Body of pancreas (tissue), 4 donors: ENCODE results near the gene SAMMSON. TPM values are rescaled to one million over a fixed set of nuclear protein-coding genes. Genes with fewer than 3 reads are reported as not detected.

Experiments used
- ATAC-seq: fragments of 150-250 bp; one replicate; pipeline ENCODE4 v1.9.1; 2016
- DNase-seq, 4 donors: peaks; one replicate each; pipeline ENCODE4 v3.0.0-alpha.2; 2019
- H3K27ac ChIP-seq, 4 donors: fragments of 200-600 bp; sonication (generic); 1 replicate in 3 of 4; 2 replicates in 1 of 4; pipeline versions ENCODE4 v1.5.1 to v1.6.1; 2016 to 2019; ENCODE audit warnings: mild to moderate bottlenecking in 1 of 4, mixed read lengths in 1 of 4, moderate library complexity in 1 of 4
- H3K27me3 ChIP-seq, 2 donors: fragments of 200-600 bp; sonication (generic); one replicate each; pipeline ENCODE4 v1.6.0; 2016; ENCODE audit warnings: mild to moderate bottlenecking in 1 of 2
- H3K36me3 ChIP-seq, 2 donors: fragments of 200-600 bp; sonication (generic); replicated peaks in 1 of 2; 2 replicates each; pipeline ENCODE4 v1.5.1; 2016; ENCODE audit warnings: low read depth in 2 of 2; ENCODE audit not compliant: insufficient read depth in 1 of 2
- H3K4me1 ChIP-seq: fragments of 200-600 bp; sonication (generic); one replicate; pipeline ENCODE4 v1.6.0; 2016
- H3K4me3 ChIP-seq, 2 donors: fragments of 200-600 bp; sonication (generic); 1 replicate in 1 of 2; 2 replicates in 1 of 2; pipeline ENCODE4 v1.5.1; 2016 to 2019
- H3K9me3 ChIP-seq, 3 donors: fragments of 200-600 bp; sonication (generic); 1 replicate in 2 of 3; 2 replicates in 1 of 3; pipeline ENCODE4 v1.5.1; 2016
- CTCF ChIP-seq, 7 experiments: fragments of 450-650 bp in 4 of 7; fragments of 200-600 bp in 3 of 7; sonication (generic) in 3 of 7; IDR thresholded peaks; one replicate each; pipeline ENCODE4 v1.5.1; 2016 to 2019; ENCODE audit warnings: antibody characterized with exemption in 7 of 7
- POLR2A ChIP-seq, 3 donors: fragments of 450-650 bp; IDR thresholded peaks; one replicate each; pipeline ENCODE4 v1.6.1; 2016; ENCODE audit warnings: antibody characterized with exemption in 3 of 3, mild to moderate bottlenecking in 2 of 3
- WGBS, 2 donors: methylation state at CpG; one replicate each; pipeline ENCODE4 v1.1.5; 2017; 5-methylcytosine and 5-hydroxymethylcytosine counted together
- intact Hi-C: fragments of 100-400 bp; cut with DNase I; formaldehyde crosslinking; loops from one replicate; pipeline ENCODE4 v1.15.1; 2023
- total RNA-seq, 2 donors: library from RNA; depleted of rRNA; stranded (reverse); fragments of >200 nt; gene quantifications; one replicate each; pipeline ENCODE4 v1.1.0, GENCODE V29; 2016

SAMMSON gene
- total RNA-seq, 2 donors from 2014 or later = 2.1 TPM; not detected in 1

GRCh38 chr3:70097084-70097483 is 97.6 kb downstream of the SAMMSON start:
- no peak for ATAC-seq
- no peak overlapping the region for H3K4me3 ChIP-seq
- H3K4me1 ChIP-seq = no peaks in the 10 kb centered on the region
- H3K36me3 ChIP-seq = no peaks in the 10 kb centered on the region
- intact Hi-C loops = no loop called here
- TF ChIP-seq CTCF (IDR thresholded peaks at IDR 0.05) (no peak), POLR2A (IDR thresholded peaks at IDR 0.05) (no peak)
- DNase-seq = no peak
- no peak overlapping the region for H3K27ac ChIP-seq
- no peaks in the 10 kb centered on the region for H3K27me3 ChIP-seq
- WGBS, 2 donors = 97 to 100% methylated on average over 1 of the region's 1 CpG
- no peaks in the 10 kb centered on the region for H3K9me3 ChIP-seq

- Histone ChIP-seq H3K4me1 (no peaks in the 10 kb centered on the region), H3K27ac (no peak overlapping the region), H3K36me3 (no peaks in the 10 kb centered on the region), H3K9me3 (no peaks in the 10 kb centered on the region), H3K27me3 (no peaks in the 10 kb centered on the region), H3K4me3 (no peak overlapping the region)
- ATAC-seq (no peak), DNase-seq (peak; percentile 34 to 64 (median 52))
- WGBS, 2 donors = 25 to 29% methylated on average over 6 of the region's 6 CpGs
- no peak for TF ChIP-seq POLR2A (IDR thresholded peaks at IDR 0.05)
- TF ChIP-seq CTCF (IDR thresholded peaks at IDR 0.05) = peak in 6 of 7 experiments; percentile 39 to 65 (median 50)
- intact Hi-C loops = no loop called here
Observed at GRCh38 chr3:70108072-70108471, 108.5 kb downstream of the SAMMSON start.

- no peaks in the 10 kb centered on the region for H3K36me3 ChIP-seq
- no peak for ATAC-seq
- no peaks in the 10 kb centered on the region for H3K9me3 ChIP-seq
- no peak for DNase-seq
- no peak overlapping the region for H3K27ac ChIP-seq
- TF ChIP-seq POLR2A (IDR thresholded peaks at IDR 0.05) = no peak
- TF ChIP-seq CTCF (IDR thresholded peaks at IDR 0.05) = no peak
- intact Hi-C loops = no loop called here
- no peaks in the 10 kb centered on the region for H3K27me3 ChIP-seq
- no peak overlapping the region for H3K4me3 ChIP-seq
- H3K4me1 ChIP-seq = no peaks in the 10 kb centered on the region
- 77 to 80% methylated on average over 3 of the region's 3 CpGs for WGBS, 2 donors
Observed at GRCh38 chr3:70108546-70108945, 109.0 kb downstream of the SAMMSON start.

GRCh38 chr3:70110066-70110465 is 110.5 kb downstream of the SAMMSON start:
- DNase-seq = no peak
- WGBS, 2 donors = 48 to 56% methylated on average over 2 of the region's 2 CpGs
- H3K9me3 ChIP-seq = no peaks in the 10 kb centered on the region
- H3K27me3 ChIP-seq = no peaks in the 10 kb centered on the region
- H3K27ac ChIP-seq = no peak overlapping the region
- intact Hi-C loops = no loop called here
- no peak overlapping the region for H3K4me3 ChIP-seq
- TF ChIP-seq CTCF (IDR thresholded peaks at IDR 0.05) (no peak), POLR2A (IDR thresholded peaks at IDR 0.05) (no peak)
- no peaks in the 10 kb centered on the region for H3K36me3 ChIP-seq
- ATAC-seq = no peak
- no peaks in the 10 kb centered on the region for H3K4me1 ChIP-seq

GRCh38 chr3:70111411-70111810 is 111.9 kb downstream of the SAMMSON start:
- Histone ChIP-seq H3K27ac (no peak overlapping the region), H3K9me3 (no peaks in the 10 kb centered on the region), H3K4me3 (no peak overlapping the region), H3K4me1 (no peaks in the 10 kb centered on the region), H3K27me3 (no peaks in the 10 kb centered on the region), H3K36me3 (no peaks in the 10 kb centered on the region)
- WGBS, 2 donors = 69 to 74% methylated on average over 1 of the region's 1 CpG
- ATAC-seq = no peak
- TF ChIP-seq CTCF (IDR thresholded peaks at IDR 0.05) (no peak), POLR2A (IDR thresholded peaks at IDR 0.05) (no peak)
- intact Hi-C loops = no loop called here
- no peak for DNase-seq
